ENCODE results near the gene MYO5B. TPM values are rescaled to one million over a fixed set of nuclear protein-coding genes. Genes with fewer than 3 reads are reported as not detected.

Gene MYO5B
- total and polyA plus RNA-seq, 9 of the 15 experiments (the other 6 are each of a cell fraction or from before 2014, with no cell fraction given), result 0.07 to 0.42 (median 0.28) TPM

GRCh38 chr18:50181590-50181989, 13.4 kb downstream of the MYO5B start (continued):
- TF ChIP-seq ETS1 (conservative IDR thresholded peaks at IDR 0.05; ENCODE audit: control insufficient read depth, low read depth, low read length) (no peak), GTF2F1 (IDR thresholded peaks at IDR 0.05; ENCODE audit: low read depth, low read length) (no peak), PHF20 (IDR thresholded peaks at IDR 0.05; ENCODE audit: partially characterized antibody) (no peak), POLR2A (conservative IDR thresholded peaks at IDR 0.05) (no peak), ZNF316 (IDR thresholded peaks at IDR 0.05) (no peak), HDAC2 (IDR thresholded peaks at IDR 0.05) (no peak)

GRCh38 chr18:50179465-50179864, 15.5 kb downstream of the MYO5B start:
- Histone ChIP-seq H3K27me3 (ENCODE audit: control insufficient read depth in 2 of 2, insufficient read depth in 2 of 2, low read length in 2 of 2) (no peaks in the 10 kb centered on the region), H3K4me1 (replicated peaks in 1 of 2; ENCODE audit: control insufficient read depth in 2 of 2, insufficient read depth in 2 of 2, low read length in 2 of 2) (no peaks in the 10 kb centered on the region), H3K4me3 (no peak overlapping the region), H3K9me3 (replicated peaks; ENCODE audit: control insufficient read depth, insufficient read depth, low read depth, low read length) (no peaks in the 10 kb centered on the region), H3K27ac (ENCODE audit: extremely low read depth, low read depth, low read length) (no peak overlapping the region), H3K79me2 (ENCODE audit: control insufficient read depth, insufficient read depth, low read length) (no peaks in the 10 kb centered on the region), H2AFZ (ENCODE audit: low read depth, low read length) (no peak overlapping the region), H4K20me1 (replicated peaks; ENCODE audit: control insufficient read depth, insufficient read depth, low read length) (no peaks in the 10 kb centered on the region; the same call in 1 of the 2 replicates), H3K4me2 (ENCODE audit: insufficient read depth, low read length) (no peak overlapping the region), H3K36me3 (ENCODE audit: control insufficient read depth, insufficient read depth, low read length) (no peaks in the 10 kb centered on the region), H3K9me1 (ENCODE audit: control insufficient read depth, insufficient read depth, low read length) (no peaks in the 10 kb centered on the region), H3K9ac (ENCODE audit: insufficient read depth in 1 of 2, low read depth in 2 of 2, low read length in 2 of 2) (no peak overlapping the region)
- ATAC-seq, result no peak
- BruUV-seq (replicated peaks), result no TSS peak
- no peak for FAIRE-seq
- intact Hi-C loops (cut with micrococcal nuclease) (no loop called here), in situ Hi-C loops (cut with MboI) (no loop called here)
- POLR2A ChIA-PET, result interaction anchor here (0.8 kb wide), 1 partner anchor 8 kb away, joined by 4 read pairs; no protein-coding TSS in a partner anchor
- 0% methylated on average over 2 of the region's 2 CpGs for WGBS (ENCODE audit: insufficient coverage, low coverage, missing lambda C conversion rate)
- TF ChIP-seq ZNF280A (IDR thresholded peaks at IDR 0.05; ENCODE audit: low read depth, partially characterized antibody), result no peak
- DNase-seq (ENCODE audit: extremely low read depth in 1 of 4, low spot score in 3 of 4), result no peak
- CTCF ChIA-PET (ENCODE audit: low intra/inter-chr PET ratio), result no interaction called here
